Hepatocyte (in vitro differentiated cells): ENCODE measurements around the gene ENPP6.

Experiments used
- CTCF ChIP-seq: fragments of 200-600 bp; sonication (generic); IDR thresholded peaks from 2 replicates; pipeline ENCODE4 v1.5.1; 2016; ENCODE audit warnings: antibody characterized with exemption, mild to moderate bottlenecking; ENCODE audit not compliant: poor library complexity
- EZH2 ChIP-seq: fragments of 200-600 bp; sonication (generic); IDR thresholded peaks from 2 replicates; pipeline ENCODE4 v1.6.1; 2016; ENCODE audit warnings: antibody characterized with exemption, mild to moderate bottlenecking, borderline replicate concordance

- TF ChIP-seq CTCF (no peak), EZH2 (no peak)
Observed at GRCh38 chr4:184091986-184092385, 125.7 kb downstream of the ENPP6 start.
